SK-N-SH treated with all-trans-retinoic acid at 6 μM for 48 hours (cell line): ENCODE data around the gene ZNF146.

ENCODE experiments used
- CREB5 ChIP-seq: fragments of 250-450 bp; sonication (Bioruptor Pico); IDR thresholded peaks from 2 replicates; pipeline ENCODE4 v1.5.1; 2020; ENCODE audit warnings: low read depth, mild to moderate bottlenecking, moderate library complexity
- CSDC2 ChIP-seq: fragments of 250-450 bp; sonication (Bioruptor Pico); IDR thresholded peaks from 2 replicates; pipeline ENCODE4 v1.5.0; 2020; ENCODE audit warnings: mild to moderate bottlenecking, moderate library complexity
- CSRNP3 ChIP-seq: fragments of 250-450 bp; sonication (Bioruptor Pico); IDR thresholded peaks from 2 replicates; pipeline ENCODE4 v1.5.1; 2021; ENCODE audit warnings: mild to moderate bottlenecking, moderate library complexity
- ISL1 ChIP-seq: fragments of 250-450 bp; sonication (Bioruptor Pico); IDR thresholded peaks from 2 replicates; pipeline ENCODE4 v2.1.2; 2022; ENCODE audit warnings: mild to moderate bottlenecking, moderate library complexity
- PATZ1 ChIP-seq: fragments of 250-450 bp; sonication (Bioruptor Pico); IDR thresholded peaks from 2 replicates; pipeline ENCODE4 v1.8.0; 2020; ENCODE audit warnings: mild to moderate bottlenecking, moderate library complexity, borderline replicate concordance
- POU6F1 ChIP-seq: fragments of 250-450 bp; sonication (Bioruptor Pico); IDR thresholded peaks from 2 replicates; pipeline ENCODE4 v1.8.0; 2021; ENCODE audit warnings: low read depth, mild to moderate bottlenecking, moderate library complexity, borderline replicate concordance
- PPARA ChIP-seq: fragments of 250-450 bp; sonication (Bioruptor Pico); IDR thresholded peaks from 2 replicates; pipeline ENCODE4 v1.5.0; 2020; ENCODE audit warnings: mild to moderate bottlenecking, borderline replicate concordance
- SNAI2 ChIP-seq: fragments of 250-450 bp; sonication (Bioruptor Pico); IDR thresholded peaks from 2 replicates; pipeline ENCODE4 v1.5.0; 2020; ENCODE audit warnings: mild to moderate bottlenecking, moderate library complexity
- TSHZ2 ChIP-seq: fragments of 250-450 bp; sonication (Bioruptor Pico); IDR thresholded peaks from 2 replicates; pipeline ENCODE4 v1.5.0; 2020; ENCODE audit warnings: mild to moderate bottlenecking, moderate library complexity
- ZFP3 ChIP-seq: fragments of 250-450 bp; sonication (Bioruptor Pico); IDR thresholded peaks from 2 replicates; pipeline ENCODE4 v1.5.0; 2020; ENCODE audit warnings: mild to moderate bottlenecking, moderate library complexity
- ZNF565 ChIP-seq: fragments of 450-650 bp; formaldehyde crosslinking; conservative IDR thresholded peaks from 2 replicates; pipeline ENCODE4 v1.5.0; 2020; ENCODE audit warnings: low read depth, mild to moderate bottlenecking, moderate library complexity

GRCh38 chr19:36245210-36246005, 30.5 kb downstream of the ZNF146 start:
- TF ChIP-seq ZNF565 (CRISPR knock-in tag) (no peak), PPARA (CRISPR knock-in tag) (no peak), ZFP3 (CRISPR knock-in tag) (no peak), PATZ1 (CRISPR knock-in tag) (no peak), CREB5 (no peak), TSHZ2 (CRISPR knock-in tag) (no peak), POU6F1 (no peak), SNAI2 (CRISPR knock-in tag) (no peak), ISL1 (CRISPR knock-in tag) (no peak), CSDC2 (CRISPR knock-in tag) (no peak), CSRNP3 (no peak)
